Brain microvascular endothelial cell (primary cell): ENCODE results near the gene PLK3.

Experiments used
- DNase-seq: peaks from one replicate; pipeline ENCODE4 v3.0.0-alpha.2; 2020
- H3K27ac ChIP-seq: fragments of 250-450 bp; sonication (Bioruptor Pico); 2 replicates; pipeline ENCODE4 v1.5.1; 2020; ENCODE audit warnings: mild to moderate bottlenecking, moderate library complexity
- H3K27me3 ChIP-seq: fragments of 250-450 bp; sonication (Bioruptor Pico); replicated peaks from 2 replicates; pipeline ENCODE4 v1.5.1; 2020; ENCODE audit warnings: mild to moderate bottlenecking
- H3K36me3 ChIP-seq: fragments of 250-450 bp; sonication (Bioruptor Pico); replicated peaks from 2 replicates; pipeline ENCODE4 v1.5.1; 2020; ENCODE audit warnings: mild to moderate bottlenecking
- H3K4me3 ChIP-seq: 2 replicates; pipeline ENCODE4 v1.5.1; 2011; ENCODE audit warnings: low read depth, mild to moderate bottlenecking, control low read depth, low read length, moderate library complexity
- in situ Hi-C: cut with HindIII; loops from 2 replicates; pipeline ENCODE4 v1.10.0; 2017; ENCODE audit warnings: low sequenced_read_pairs, low pct_ligation_motif_present
- TF ChIP-seq, protein P1 (sequence below): IDR thresholded peaks from 2 replicates; pipeline ENCODE4 v1.5.1; 2011; ENCODE audit warnings: low read depth, mild to moderate bottlenecking, moderate library complexity, low read length, control low read depth, inconsistent platforms; ENCODE audit errors: missing control alignments

The PLK3 gene

GRCh38 chr1:44786138-44786840 is 13.9 kb upstream of the PLK3 start:
- Histone ChIP-seq H3K27me3 (no peaks in the 10 kb centered on the region), H3K36me3 (no peaks in the 10 kb centered on the region), H3K27ac (peak overlapping the region; percentile 27), H3K4me3 (peak overlapping the region; percentile 54)
- TF ChIP-seq, protein P1, sequence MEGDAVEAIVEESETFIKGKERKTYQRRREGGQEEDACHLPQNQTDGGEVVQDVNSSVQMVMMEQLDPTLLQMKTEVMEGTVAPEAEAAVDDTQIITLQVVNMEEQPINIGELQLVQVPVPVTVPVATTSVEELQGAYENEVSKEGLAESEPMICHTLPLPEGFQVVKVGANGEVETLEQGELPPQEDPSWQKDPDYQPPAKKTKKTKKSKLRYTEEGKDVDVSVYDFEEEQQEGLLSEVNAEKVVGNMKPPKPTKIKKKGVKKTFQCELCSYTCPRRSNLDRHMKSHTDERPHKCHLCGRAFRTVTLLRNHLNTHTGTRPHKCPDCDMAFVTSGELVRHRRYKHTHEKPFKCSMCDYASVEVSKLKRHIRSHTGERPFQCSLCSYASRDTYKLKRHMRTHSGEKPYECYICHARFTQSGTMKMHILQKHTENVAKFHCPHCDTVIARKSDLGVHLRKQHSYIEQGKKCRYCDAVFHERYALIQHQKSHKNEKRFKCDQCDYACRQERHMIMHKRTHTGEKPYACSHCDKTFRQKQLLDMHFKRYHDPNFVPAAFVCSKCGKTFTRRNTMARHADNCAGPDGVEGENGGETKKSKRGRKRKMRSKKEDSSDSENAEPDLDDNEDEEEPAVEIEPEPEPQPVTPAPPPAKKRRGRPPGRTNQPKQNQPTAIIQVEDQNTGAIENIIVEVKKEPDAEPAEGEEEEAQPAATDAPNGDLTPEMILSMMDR: peak; percentile 99
- in situ Hi-C loops: no loop called here
- peak; percentile 66 for DNase-seq

GRCh38 chr1:44786841-44787426 is 13.2 kb upstream of the PLK3 start:
- H3K36me3 ChIP-seq: no peaks in the 10 kb centered on the region
- TF ChIP-seq, protein P1: no peak
- H3K27me3 ChIP-seq: no peaks in the 10 kb centered on the region
- in situ Hi-C loops: no loop called here
- DNase-seq: no peak
- H3K4me3 ChIP-seq: no peak overlapping the region
- no peak overlapping the region for H3K27ac ChIP-seq

DNA sequence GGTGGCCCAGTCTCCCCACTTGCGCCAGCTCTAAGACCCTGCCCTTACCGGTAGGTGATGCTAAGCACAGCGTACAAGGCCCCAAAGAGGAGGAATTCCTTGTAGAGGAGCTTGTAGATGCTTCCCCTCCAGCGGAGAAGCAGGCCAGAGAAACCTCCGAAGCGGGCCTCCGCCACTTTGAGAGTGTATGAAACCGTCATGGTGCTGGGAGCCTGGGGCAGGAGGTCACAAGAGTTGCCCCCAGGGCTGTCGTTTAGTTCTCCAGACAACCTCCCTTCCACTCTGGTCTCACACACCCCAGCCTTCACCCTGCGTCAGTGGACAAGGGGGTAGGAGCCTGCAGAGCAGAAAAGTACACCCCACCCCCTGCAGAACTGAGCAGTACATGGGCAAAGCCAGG is 12.7 kb upstream of the PLK3 start:
- no peak for DNase-seq
- in situ Hi-C loops: no loop called here
- no peak overlapping the region for H3K4me3 ChIP-seq
- no peaks in the 10 kb centered on the region for H3K27me3 ChIP-seq
- TF ChIP-seq, protein P1: no peak
- no peaks in the 10 kb centered on the region for H3K36me3 ChIP-seq
- H3K27ac ChIP-seq: no peak overlapping the region

DNA sequence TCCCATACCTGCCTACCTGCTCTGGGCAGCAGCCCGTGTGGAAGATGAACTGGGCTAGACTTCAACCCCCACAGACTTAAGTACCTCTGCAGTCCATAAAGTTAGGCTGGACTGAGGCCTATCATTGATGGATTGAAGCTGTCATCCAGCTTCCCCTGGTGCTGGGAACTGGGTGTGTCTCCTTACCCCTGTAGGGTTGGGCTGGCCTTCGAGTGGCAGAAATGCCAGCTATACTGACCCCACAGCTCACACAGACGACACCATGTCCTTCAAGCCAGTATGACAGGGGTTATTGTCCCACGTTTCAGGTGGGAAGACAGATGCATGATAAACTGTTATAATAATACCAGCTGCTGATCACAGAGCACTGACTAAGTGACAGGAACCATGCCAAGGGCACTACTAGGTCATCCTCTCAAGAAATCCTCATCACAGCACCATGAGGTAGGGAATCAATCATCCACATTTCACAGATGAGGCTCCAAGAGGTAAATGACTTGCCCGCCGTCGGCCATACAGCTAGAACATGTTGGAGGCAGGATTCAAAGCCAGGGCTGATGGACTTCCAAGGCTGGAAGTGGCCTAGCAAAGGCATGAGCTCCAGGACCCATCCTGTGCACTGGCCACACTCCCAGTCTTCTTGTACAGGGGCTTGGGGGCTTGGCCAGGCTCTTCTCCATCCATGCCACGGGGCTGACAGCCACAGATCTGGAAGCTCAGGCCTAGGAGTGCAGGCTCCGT is 11.9 kb upstream of the PLK3 start, which contains the start of gene BEST4:
Gene BEST4 (minus strand): TSS at position 51 of the 741 bp plus-strand sequence. CDS start 465 bp downstream, outside the sequence.
- TF ChIP-seq, protein P1: no peak
- in situ Hi-C loops: no loop called here
- H3K4me3 ChIP-seq: no peak within 1 kb of the TSS

DNA sequence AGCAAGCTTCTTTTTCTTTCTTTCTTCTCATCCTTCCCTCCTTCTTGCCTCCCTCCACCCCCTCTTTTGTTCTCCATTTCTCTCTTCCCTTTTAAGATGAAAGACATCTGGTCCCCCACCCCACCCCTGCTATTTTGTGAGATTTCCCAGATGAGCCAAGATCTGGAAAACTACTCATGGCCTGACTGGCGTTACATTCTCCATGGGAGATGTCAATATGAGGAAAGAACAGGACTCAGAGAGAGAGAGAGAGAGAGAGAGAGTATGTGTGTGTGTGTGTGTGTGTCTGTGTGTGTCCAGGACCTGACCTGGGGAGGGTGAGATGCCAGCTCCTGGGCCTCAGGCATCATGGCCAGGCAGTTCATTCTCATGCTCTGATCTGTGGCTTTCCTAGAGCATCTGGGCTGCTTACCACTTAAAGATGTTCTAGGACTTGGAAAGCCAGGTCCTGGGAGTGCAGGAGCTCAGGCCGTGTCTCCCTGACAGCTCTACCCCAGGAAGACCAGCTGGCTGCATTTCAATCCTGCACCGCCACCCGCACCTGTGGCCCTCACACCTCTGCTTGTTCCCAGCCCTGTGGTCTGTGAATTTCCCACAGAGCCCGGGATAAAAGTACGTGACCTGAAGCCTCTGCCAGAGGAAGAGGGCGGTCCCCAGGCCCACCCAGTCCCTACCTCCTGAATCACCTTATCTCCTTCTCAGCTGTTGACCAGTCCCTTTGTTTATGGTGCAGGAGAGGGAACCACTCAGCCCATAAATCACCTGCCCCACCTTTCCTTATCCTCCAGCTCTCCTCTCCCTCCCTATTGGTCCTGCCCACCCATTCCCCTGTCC is 9.0 kb upstream of the PLK3 start:
- TF ChIP-seq, protein P1: no peak
- Histone ChIP-seq H3K27ac (no peak overlapping the region), H3K4me3 (no peak overlapping the region), H3K36me3 (no peaks in the 10 kb centered on the region), H3K27me3 (no peaks in the 10 kb centered on the region)
- DNase-seq: no peak
- in situ Hi-C loops: no loop called here

More for the DNA sequence above, 11.9 kb upstream of the PLK3 start, which contains the start of gene BEST4:
- no peaks in the 10 kb centered on the region for H3K36me3 ChIP-seq
- H3K27me3 ChIP-seq: no peaks in the 10 kb centered on the region
- DNase-seq: no peak
- H3K27ac ChIP-seq: no peak within 1 kb of the TSS
